Esophagus squamous epithelium (tissue), 5 donors: ENCODE measurements around the gene CLASRP. TPM values are rescaled to one million over a fixed set of nuclear protein-coding genes. Genes with fewer than 3 reads are reported as not detected.

ENCODE experiments used
- DNase-seq: peaks from one replicate; lab custom pipeline; 2025; lab: John Stamatoyannopoulos, UW
- H3K27ac ChIP-seq, 4 donors: fragments of 200-600 bp; sonication (generic); one replicate each; pipeline ENCODE4 v1.5.1; 2016 to 2019; ENCODE audit warnings: mild to moderate bottlenecking in 1 of 4
- H3K27me3 ChIP-seq, 4 donors: fragments of 200-600 bp; sonication (generic); 1 replicate in 3 of 4; 2 replicates in 1 of 4; pipeline versions ENCODE4 v1.5.1 to v1.6.0; 2017 to 2021; ENCODE audit warnings: antibody characterized with exemption in 1 of 4
- H3K36me3 ChIP-seq, 3 donors: fragments of 200-600 bp; sonication (generic); one replicate each; pipeline ENCODE4 v1.5.1; 2016 to 2019
- H3K4me1 ChIP-seq, 3 donors: fragments of 200-600 bp; sonication (generic); one replicate each; pipeline ENCODE4 v1.5.1; 2017 to 2019
- H3K4me3 ChIP-seq, 4 donors: fragments of 200-600 bp; sonication (generic); 1 replicate in 3 of 4; 2 replicates in 1 of 4; pipeline ENCODE4 v1.5.1; 2016 to 2019; ENCODE audit warnings: mild to moderate bottlenecking in 2 of 4, moderate library complexity in 1 of 4
- H3K9me3 ChIP-seq, 3 donors: fragments of 200-600 bp; sonication (generic); one replicate each; pipeline ENCODE4 v1.5.1; 2016 to 2019
- CTCF ChIP-seq, 6 experiments: fragments of 450-650 bp in 4 of 6; fragments of 200-600 bp in 2 of 6; sonication (generic) in 2 of 6; IDR thresholded peaks; one replicate each; pipeline ENCODE4 v1.5.1; 2016 to 2019; ENCODE audit warnings: antibody characterized with exemption in 6 of 6, mild to moderate bottlenecking in 4 of 6, moderate library complexity in 4 of 6
- POLR2A ChIP-seq, 4 donors: fragments of 450-650 bp; IDR thresholded peaks; one replicate each; pipeline ENCODE4 v1.6.1; 2017; ENCODE audit warnings: antibody characterized with exemption in 4 of 4, mild to moderate bottlenecking in 4 of 4, moderate library complexity in 3 of 4
- WGBS, 2 donors: methylation state at CpG; one replicate each; pipeline ENCODE4 v1.1.5; 2018; 5-methylcytosine and 5-hydroxymethylcytosine counted together
- intact Hi-C: fragments of 100-400 bp; cut with DNase I; formaldehyde crosslinking; loops from one replicate; pipeline ENCODE4 v1.15.0; 2022
- total RNA-seq, 4 donors: library from RNA; depleted of rRNA; stranded (reverse); fragments of >200 nt; gene quantifications; one replicate each; pipeline ENCODE4 v1.1.0, GENCODE V29; 2016
- donor health status: DM: yes; HTN: yes; CAD: no.

The CLASRP gene
- total RNA-seq, 4 donors from 2014 or later: 46.4 to 122 (median 64.0) TPM

- Histone ChIP-seq H3K9me3 (no peaks in the 10 kb centered on the region), H3K4me3 (peak overlapping the region in 1 of 4 donors; percentile 26), H3K27me3 (no peaks in the 10 kb centered on the region), H3K36me3 (no peaks in the 10 kb centered on the region), H3K4me1 (peaks cover 65 to 100% (median 79%) of the 10 kb centered on the region in 3 donors), H3K27ac (peak overlapping the region; percentile 76 to 87 (median 80))
- DNase-seq: no peak
- TF ChIP-seq POLR2A (IDR thresholded peaks at IDR 0.05) (no peak), CTCF (IDR thresholded peaks at IDR 0.05) (no peak)
- intact Hi-C loops: no loop called here
- 38 to 40% methylated on average over 9 to 15 of the region's 15 CpGs for WGBS, 2 donors
Measured at GRCh38 chr19:45098521-45099466, 59.9 kb downstream of the CLASRP start.

- Histone ChIP-seq H3K4me1 (peaks cover 64 to 100% (median 76%) of the 10 kb centered on the region in 3 donors), H3K27ac (peak overlapping the region; percentile 76 to 87 (median 80)), H3K36me3 (no peaks in the 10 kb centered on the region), H3K4me3 (peak overlapping the region in 2 of 4 donors; percentile 15 to 26), H3K9me3 (no peaks in the 10 kb centered on the region), H3K27me3 (no peaks in the 10 kb centered on the region)
- intact Hi-C loops: no loop called here
- DNase-seq: no peak
- 24 to 46% methylated on average over 9 to 11 of the region's 25 CpGs for WGBS, 2 donors
- TF ChIP-seq CTCF (IDR thresholded peaks at IDR 0.05): no peak
- no peak for TF ChIP-seq POLR2A (IDR thresholded peaks at IDR 0.05)
Measured at GRCh38 chr19:45099467-45100191, 60.8 kb downstream of the CLASRP start.

- no peaks in the 10 kb centered on the region for H3K27me3 ChIP-seq
- intact Hi-C loops: no loop called here
- no peak for TF ChIP-seq CTCF (IDR thresholded peaks at IDR 0.05)
- TF ChIP-seq POLR2A (IDR thresholded peaks at IDR 0.05): no peak
- 46 to 67% methylated on average over 2 to 3 of the region's 3 CpGs for WGBS, 2 donors
- H3K4me1 ChIP-seq: peaks cover 62 to 100% (median 70%) of the 10 kb centered on the region in 3 donors
- DNase-seq: no peak
- H3K27ac ChIP-seq: peak overlapping the region; percentile 76 to 87 (median 80)
- no peaks in the 10 kb centered on the region for H3K36me3 ChIP-seq
- H3K9me3 ChIP-seq: no peaks in the 10 kb centered on the region
- H3K4me3 ChIP-seq: peak overlapping the region in 1 of 4 donors; percentile 15
Measured at GRCh38 chr19:45100201-45100600, 61.4 kb downstream of the CLASRP start.

GRCh38 chr19:45100846-45101252, 62.0 kb downstream of the CLASRP start:
- WGBS, 2 donors: 54 to 57% methylated on average over 3 to 4 of the region's 8 CpGs
- no peak overlapping the region for H3K4me3 ChIP-seq
- no peaks in the 10 kb centered on the region for H3K9me3 ChIP-seq
- no peaks in the 10 kb centered on the region for H3K27me3 ChIP-seq
- intact Hi-C loops: no loop called here
- no peaks in the 10 kb centered on the region for H3K36me3 ChIP-seq
- peak overlapping the region; percentile 76 to 87 (median 80) for H3K27ac ChIP-seq
- H3K4me1 ChIP-seq: peaks cover 62 to 99% (median 64%) of the 10 kb centered on the region in 3 donors
- DNase-seq: no peak
- TF ChIP-seq CTCF (IDR thresholded peaks at IDR 0.05) (no peak), POLR2A (IDR thresholded peaks at IDR 0.05) (no peak)
